Common myeloid progenitor, CD34-positive (primary cell): Measurements from ENCODE around the gene PICK1.
A peak's percentile ranks its signal among the peaks of the same experiment; 100 is the strongest.

Experiments used
- CTCF ChIA-PET: fragments of 350-600 bp; sonication (Branson Sonifier 250); formaldehyde crosslinking; loops from one replicate; lab custom pipeline; 2021; ENCODE audit warnings: antibody characterized with exemption; lab: Charles Lee
- POLR2A ChIA-PET: fragments of 350-600 bp; sonication (Branson Sonifier 250); formaldehyde crosslinking; loops from one replicate; lab custom pipeline; 2021; ENCODE audit warnings: antibody characterized with exemption; lab: Charles Lee
- DNase-seq, 3 donors: peaks; one replicate each; pipeline versions ENCODE4 v3.0.0 to v3.0.0-alpha.2; 2013
- H3K27ac ChIP-seq, 2 experiments: 1 replicate in 1 of 2; 2 replicates in 1 of 2; pipeline ENCODE4 v1.7.0; 2013; ENCODE audit warnings: inconsistent platforms in 2 of 2, low read length in 2 of 2, mild to moderate bottlenecking in 2 of 2, low read depth in 1 of 2, moderate library complexity in 1 of 2; ENCODE audit not compliant: severe bottlenecking in 2 of 2, insufficient read depth in 1 of 2, poor library complexity in 1 of 2
- H3K27me3 ChIP-seq, 5 experiments: replicated peaks in 2 of 5; 1 replicate in 3 of 5; 2 replicates in 2 of 5; pipeline versions ENCODE4 v1.6.1 to v1.7.0; 2013; ENCODE audit warnings: low read length in 4 of 5, mild to moderate bottlenecking in 2 of 5, moderate library complexity in 2 of 5, inconsistent platforms in 1 of 5; ENCODE audit not compliant: insufficient read depth in 5 of 5, control insufficient read depth in 4 of 5
- H3K36me3 ChIP-seq, 4 experiments: 1 replicate in 2 of 4; 2 replicates in 2 of 4; pipeline versions ENCODE4 v1.6.1 to v1.7.0; 2013; ENCODE audit warnings: low read length in 3 of 4, control low read depth in 1 of 4, mild to moderate bottlenecking in 1 of 4; ENCODE audit not compliant: control insufficient read depth in 4 of 4, insufficient read depth in 4 of 4
- H3K4me1 ChIP-seq, 4 experiments: 1 replicate in 3 of 4; 2 replicates in 1 of 4; pipeline versions ENCODE4 v1.6.1 to v1.7.1; 2013; ENCODE audit warnings: low read length in 3 of 4, mild to moderate bottlenecking in 3 of 4, control low read depth in 1 of 4, inconsistent platforms in 1 of 4, moderate library complexity in 1 of 4; ENCODE audit not compliant: control insufficient read depth in 4 of 4, insufficient read depth in 4 of 4; ENCODE audit errors: control extremely low read depth in 1 of 4
- H3K4me3 ChIP-seq, 7 experiments: 1 replicate in 4 of 7; 2 replicates in 3 of 7; pipeline versions ENCODE4 v1.5.1 to v1.7.0; 2013; ENCODE audit warnings: mild to moderate bottlenecking in 7 of 7, low read length in 6 of 7, moderate library complexity in 6 of 7, inconsistent platforms in 2 of 7, low read depth in 2 of 7, control low read depth in 1 of 7; ENCODE audit not compliant: insufficient read depth in 4 of 7, control insufficient read depth in 1 of 7; ENCODE audit errors: extremely low read depth in 1 of 7
- H3K9me3 ChIP-seq, 5 experiments: 1 replicate in 4 of 5; 2 replicates in 1 of 5; pipeline versions ENCODE4 v1.6.1 to v1.7.1; 2013; ENCODE audit warnings: low read length in 4 of 5, mild to moderate bottlenecking in 2 of 5, inconsistent platforms in 1 of 5, low read depth in 1 of 5, moderate library complexity in 1 of 5; ENCODE audit not compliant: control insufficient read depth in 4 of 5, insufficient read depth in 2 of 5; ENCODE audit errors: control extremely low read depth in 1 of 5
- WGBS: methylation state at CpG from one replicate; pipeline ENCODE4 v1.1.5; 2013; ENCODE audit not compliant: insufficient coverage; 5-methylcytosine and 5-hydroxymethylcytosine counted together

PICK1 gene

GRCh38 chr22:38068641-38069371 lies 11.6 kb downstream of the PICK1 start:
- POLR2A ChIA-PET, result interaction anchor here (0.6 kb wide), 1 partner anchor 1747 kb away, joined by 3 read pairs; no protein-coding TSS in a partner anchor
- peaks cover 13 to 91% (median 55%) of the 10 kb centered on the region in 4 experiments for H3K36me3 ChIP-seq
- 97% methylated on average over 10 of the region's 13 CpGs for WGBS

GRCh38 chr22:38069372-38070249 lies 12.4 kb downstream of the PICK1 start:
- no peaks in the 10 kb centered on the region for H3K9me3 ChIP-seq
- H3K4me3 ChIP-seq, result no peak overlapping the region
- H3K36me3 ChIP-seq, result peaks cover 13 to 94% (median 56%) of the 10 kb centered on the region in 4 experiments
- DNase-seq, result peak in 1 of 3 donors; percentile 14
- ChIA-PET POLR2A (interaction anchor here (0.5 kb wide), 1 partner anchor 148 kb away, joined by 3 read pairs; no protein-coding TSS in a partner anchor), CTCF (interaction anchor here (0.5 to 4.4 kb wide), 4 partner anchors 17 to 521 kb away, joined by 3 to 16 read pairs (median 3); no protein-coding TSS in a partner anchor)
- no peaks in the 10 kb centered on the region for H3K27me3 ChIP-seq
- 97% methylated on average over 15 of the region's 21 CpGs for WGBS
- no peaks in the 10 kb centered on the region for H3K4me1 ChIP-seq
- no peak overlapping the region for H3K27ac ChIP-seq

More at GRCh38 chr22:38068641-38069371, 11.6 kb downstream of the PICK1 start:
- no peak for DNase-seq
- no peak overlapping the region for H3K27ac ChIP-seq
- no peaks in the 10 kb centered on the region for H3K9me3 ChIP-seq
- H3K27me3 ChIP-seq, result no peaks in the 10 kb centered on the region
- no peak overlapping the region for H3K4me3 ChIP-seq
- CTCF ChIA-PET, result interaction anchor here (0.8 to 4.4 kb wide), 4 partner anchors 16 to 502 kb away, joined by 3 to 16 read pairs (median 4); no protein-coding TSS in a partner anchor
- no peaks in the 10 kb centered on the region for H3K4me1 ChIP-seq

- Histone ChIP-seq H3K4me3 (no peak overlapping the region), H3K4me1 (no peaks in the 10 kb centered on the region), H3K36me3 (peaks cover 7 to 92% (median 56%) of the 10 kb centered on the region in 4 experiments), H3K27me3 (no peaks in the 10 kb centered on the region), H3K27ac (no peak overlapping the region), H3K9me3 (no peaks in the 10 kb centered on the region)
- DNase-seq, result no peak
- 95% methylated on average over 10 of the region's 11 CpGs for WGBS
- ChIA-PET CTCF (interaction anchor here (0.5 to 4.4 kb wide), 4 partner anchors 18 to 520 kb away, joined by 3 to 16 read pairs (median 3); no protein-coding TSS in a partner anchor), POLR2A (interaction anchor here (0.5 kb wide), 1 partner anchor 147 kb away, joined by 3 read pairs; no protein-coding TSS in a partner anchor)
Measured at GRCh38 chr22:38070250-38070921, 13.2 kb downstream of the PICK1 start.

GRCh38 chr22:38071421-38072321 lies 14.5 kb downstream of the PICK1 start:
- H3K4me1 ChIP-seq, result no peaks in the 10 kb centered on the region
- no peak overlapping the region for H3K4me3 ChIP-seq
- POLR2A ChIA-PET, result no interaction called here
- H3K27me3 ChIP-seq, result no peaks in the 10 kb centered on the region
- CTCF ChIA-PET, result interaction anchor here (0.5 to 1.2 kb wide), 4 partner anchors 19 to 66 kb away, joined by 3 read pairs; no protein-coding TSS in a partner anchor
- H3K9me3 ChIP-seq, result no peaks in the 10 kb centered on the region
- 99% methylated on average over 19 of the region's 22 CpGs for WGBS
- peaks cover 7 to 79% (median 44%) of the 10 kb centered on the region in 4 experiments for H3K36me3 ChIP-seq
- H3K27ac ChIP-seq, result no peak overlapping the region
- no peak for DNase-seq

- DNase-seq, result no peak
- ChIA-PET POLR2A (no interaction called here), CTCF (interaction anchor here (0.5 to 1.3 kb wide), 6 partner anchors 17 to 65 kb away, joined by 3 read pairs; no protein-coding TSS in a partner anchor)
- no peaks in the 10 kb centered on the region for H3K4me1 ChIP-seq
- no peaks in the 10 kb centered on the region for H3K9me3 ChIP-seq
- no peak overlapping the region for H3K4me3 ChIP-seq
- H3K27ac ChIP-seq, result no peak overlapping the region
- H3K27me3 ChIP-seq, result no peaks in the 10 kb centered on the region
- peaks cover 7 to 73% (median 42%) of the 10 kb centered on the region in 4 experiments for H3K36me3 ChIP-seq
- WGBS, result 98% methylated on average over 24 of the region's 25 CpGs
Measured at GRCh38 chr22:38072322-38073149, 15.3 kb downstream of the PICK1 start.
